Caco-2 (cell line): ENCODE data around the gene R3HDML. TPM values are rescaled to one million over a fixed set of nuclear protein-coding genes. Genes with fewer than 3 reads are reported as not detected.
"Not testable (repeated sequence)": the region's sequence is repeated elsewhere in the genome, so short reads cannot be mapped to it uniquely, and the experiment has no call there.

Experiments
- BruUV-seq: library from RNA; stranded (reverse); fragments of 400-500 nt; replicated peaks from 2 replicates; lab custom pipeline; 2021; lab: Mats Ljungman, UMichigan
- CTCF ChIA-PET: fragments of 300-600 bp; sonication (Branson Sonifier 250); formaldehyde crosslinking; loops from one replicate; lab custom pipeline; 2022; ENCODE audit warnings: antibody characterized with exemption; lab: Charles Lee
- POLR2A ChIA-PET: fragments of 300-600 bp; sonication (Branson Sonifier 250); formaldehyde crosslinking; loops from one replicate; lab custom pipeline; 2022; ENCODE audit warnings: antibody characterized with exemption; lab: Charles Lee
- DNase-seq, 2 experiments: peaks; one replicate each; pipeline versions ENCODE4 v3.0.0 to v3.0.0-alpha.2; 2020 to 2022
- H3K27me3 ChIP-seq: replicated peaks from 2 replicates; pipeline ENCODE4 v1.6.0; 2011; ENCODE audit warnings: low read length; ENCODE audit not compliant: control insufficient read depth, insufficient read depth
- H3K36me3 ChIP-seq: 2 replicates; pipeline ENCODE4 v1.5.1; 2011; ENCODE audit warnings: low read length; ENCODE audit not compliant: control insufficient read depth, insufficient read depth
- H3K4me1 ChIP-seq: fragments of 250-450 bp; sonication (Bioruptor Pico); 2 replicates; pipeline ENCODE4 v1.5.1; 2020; ENCODE audit warnings: mild to moderate bottlenecking
- H3K4me3 ChIP-seq: 2 replicates; pipeline ENCODE4 v1.5.1; 2011; ENCODE audit warnings: low read depth, mild to moderate bottlenecking, control low read depth, low read length
- H3K9me3 ChIP-seq: fragments of 250-450 bp; sonication (Bioruptor Pico); 2 replicates; pipeline ENCODE4 v1.5.1; 2020; ENCODE audit warnings: mild to moderate bottlenecking, moderate library complexity
- H3K27ac Mint-ChIP-seq: one replicate; pipeline ENCODE4 v1.8.0; 2022; ENCODE audit warnings: mixed read lengths; ENCODE audit not compliant: unreplicated experiment
- H3K27me3 Mint-ChIP-seq: one replicate; pipeline ENCODE4 v1.8.0; 2022; ENCODE audit warnings: mixed read lengths; ENCODE audit not compliant: insufficient read depth, unreplicated experiment
- H3K36me3 Mint-ChIP-seq: one replicate; pipeline ENCODE4 v1.8.0; 2022; ENCODE audit warnings: mild to moderate bottlenecking, mixed read lengths; ENCODE audit not compliant: insufficient read depth, unreplicated experiment
- H3K4me1 Mint-ChIP-seq: one replicate; pipeline ENCODE4 v1.8.0; 2022; ENCODE audit warnings: low read depth, mixed read lengths; ENCODE audit not compliant: unreplicated experiment
- H3K4me3 Mint-ChIP-seq: one replicate; pipeline ENCODE4 v1.8.0; 2022; ENCODE audit warnings: mild to moderate bottlenecking, moderate library complexity, mixed read lengths; ENCODE audit not compliant: unreplicated experiment
- H3K9me3 Mint-ChIP-seq: one replicate; pipeline ENCODE4 v1.8.0; 2022; ENCODE audit warnings: mixed read lengths; ENCODE audit not compliant: unreplicated experiment
- intact Hi-C: fragments of 100-400 bp; cut with micrococcal nuclease; formaldehyde crosslinking; loops from one replicate; pipeline ENCODE4 v1.10.0; 2022; ENCODE audit not compliant: unreplicated experiment
- total RNA-seq: library from RNA; stranded (reverse); gene quantifications from 2 replicates; pipeline ENCODE4 v1.2.3, GENCODE V29; 2022
- TF ChIP-seq, protein P1 (sequence below), 2 experiments: fragments of 200-600 bp in 1 of 2; IDR thresholded peaks; 1 replicate in 1 of 2; 2 replicates in 1 of 2; pipeline versions ENCODE4 v1.5.1 to v1.8.0; 2011 to 2022; ENCODE audit warnings: antibody characterized with exemption in 1 of 2, control low read depth in 1 of 2, inconsistent platforms in 1 of 2, low read depth in 1 of 2, low read length in 1 of 2, mild to moderate bottlenecking in 1 of 2, moderate library complexity in 1 of 2; ENCODE audit not compliant: insufficient read depth in 1 of 2, severe bottlenecking in 1 of 2, unreplicated experiment in 1 of 2

Gene R3HDML
- total RNA-seq, 1 experiment from 2014 or later = not detected

- H3K4me1 Mint-ChIP-seq = no peaks in the 10 kb centered on the region
- no TSS peak for BruUV-seq
- H3K9me3 ChIP-seq = peaks cover 7% of the 10 kb centered on the region; the same call in 1 of the 2 replicates
- intact Hi-C loops = loop anchor here (1.0 kb wide), 1 partner anchor 279 kb away; no protein-coding TSS in a partner anchor
- no peak overlapping the region for H3K4me3 Mint-ChIP-seq
- H3K36me3 Mint-ChIP-seq = no peaks in the 10 kb centered on the region
- H3K27ac Mint-ChIP-seq = no peak overlapping the region
- DNase-seq = peak; percentile 53 to 63
- POLR2A ChIA-PET = no interaction called here
- H3K9me3 Mint-ChIP-seq = peaks cover 10% of the 10 kb centered on the region
- CTCF ChIA-PET = interaction anchor here (1.3 kb wide), 1 partner anchor 19 kb away, joined by 4 read pairs; the partner anchor contains the start of gene FITM2
- no peaks in the 10 kb centered on the region for H3K36me3 ChIP-seq
- no peak overlapping the region for H3K4me3 ChIP-seq
- TF ChIP-seq, protein P1, sequence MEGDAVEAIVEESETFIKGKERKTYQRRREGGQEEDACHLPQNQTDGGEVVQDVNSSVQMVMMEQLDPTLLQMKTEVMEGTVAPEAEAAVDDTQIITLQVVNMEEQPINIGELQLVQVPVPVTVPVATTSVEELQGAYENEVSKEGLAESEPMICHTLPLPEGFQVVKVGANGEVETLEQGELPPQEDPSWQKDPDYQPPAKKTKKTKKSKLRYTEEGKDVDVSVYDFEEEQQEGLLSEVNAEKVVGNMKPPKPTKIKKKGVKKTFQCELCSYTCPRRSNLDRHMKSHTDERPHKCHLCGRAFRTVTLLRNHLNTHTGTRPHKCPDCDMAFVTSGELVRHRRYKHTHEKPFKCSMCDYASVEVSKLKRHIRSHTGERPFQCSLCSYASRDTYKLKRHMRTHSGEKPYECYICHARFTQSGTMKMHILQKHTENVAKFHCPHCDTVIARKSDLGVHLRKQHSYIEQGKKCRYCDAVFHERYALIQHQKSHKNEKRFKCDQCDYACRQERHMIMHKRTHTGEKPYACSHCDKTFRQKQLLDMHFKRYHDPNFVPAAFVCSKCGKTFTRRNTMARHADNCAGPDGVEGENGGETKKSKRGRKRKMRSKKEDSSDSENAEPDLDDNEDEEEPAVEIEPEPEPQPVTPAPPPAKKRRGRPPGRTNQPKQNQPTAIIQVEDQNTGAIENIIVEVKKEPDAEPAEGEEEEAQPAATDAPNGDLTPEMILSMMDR (IDR thresholded peaks at IDR 0.05; ENCODE audit: insufficient read depth in 1 of 2, low read depth in 1 of 2, low read length in 1 of 2, severe bottlenecking in 1 of 2, unreplicated experiment in 1 of 2) = no peak
- H3K27me3 Mint-ChIP-seq = no peaks in the 10 kb centered on the region
- H3K27me3 ChIP-seq = no peaks in the 10 kb centered on the region
- no peaks in the 10 kb centered on the region for H3K4me1 ChIP-seq
Observed at GRCh38 chr20:44291754-44292153, 45.1 kb upstream of the R3HDML start.

DNA sequence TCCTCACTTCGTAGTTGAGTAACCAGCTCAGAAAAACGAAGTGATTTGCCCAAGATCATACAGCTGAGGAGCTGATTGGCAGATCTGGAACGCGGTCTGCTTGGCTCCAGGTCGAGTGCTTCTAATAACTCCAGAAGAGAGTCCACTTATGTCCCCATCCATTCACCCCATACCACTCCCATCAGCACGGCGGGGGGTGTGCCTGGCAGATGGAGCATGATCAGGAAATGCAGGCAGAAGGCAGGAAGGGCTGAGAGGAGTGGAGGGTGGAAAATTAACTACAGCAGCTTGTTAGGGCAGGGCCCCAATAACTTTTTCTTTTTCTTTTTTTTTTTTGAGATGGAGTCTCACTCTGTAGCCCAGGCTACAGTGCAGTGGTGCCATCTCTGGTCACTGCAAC lies 40.8 kb upstream of the R3HDML start:
- no peaks in the 10 kb centered on the region for H3K9me3 ChIP-seq
- H3K27me3 Mint-ChIP-seq = no peaks in the 10 kb centered on the region
- no peaks in the 10 kb centered on the region for H3K36me3 ChIP-seq
- no peaks in the 10 kb centered on the region for H3K4me1 ChIP-seq
- H3K4me3 ChIP-seq = no peak overlapping the region
- H3K27me3 ChIP-seq = no peaks in the 10 kb centered on the region
- peak overlapping the region; percentile 9 for H3K27ac Mint-ChIP-seq
- no TSS peak for BruUV-seq
- CTCF ChIA-PET = interaction anchor here (0.6 to 0.8 kb wide), 2 partner anchors 14 to 1996 kb away, joined by 4 read pairs; no protein-coding TSS in a partner anchor
- intact Hi-C loops = no loop called here
- POLR2A ChIA-PET = interaction anchor here (0.6 kb wide), 1 partner anchor 226 kb away, joined by 3 read pairs; the partner anchor contains the start of gene SERINC3
- peaks cover 5% of the 10 kb centered on the region for H3K9me3 Mint-ChIP-seq
- no peaks in the 10 kb centered on the region for H3K36me3 Mint-ChIP-seq
- no peaks in the 10 kb centered on the region for H3K4me1 Mint-ChIP-seq
- DNase-seq = no peak
- TF ChIP-seq, protein P1 (IDR thresholded peaks at IDR 0.05; ENCODE audit: insufficient read depth in 1 of 2, low read depth in 1 of 2, low read length in 1 of 2, severe bottlenecking in 1 of 2, unreplicated experiment in 1 of 2) = no peak
- H3K4me3 Mint-ChIP-seq = no peak overlapping the region

DNA sequence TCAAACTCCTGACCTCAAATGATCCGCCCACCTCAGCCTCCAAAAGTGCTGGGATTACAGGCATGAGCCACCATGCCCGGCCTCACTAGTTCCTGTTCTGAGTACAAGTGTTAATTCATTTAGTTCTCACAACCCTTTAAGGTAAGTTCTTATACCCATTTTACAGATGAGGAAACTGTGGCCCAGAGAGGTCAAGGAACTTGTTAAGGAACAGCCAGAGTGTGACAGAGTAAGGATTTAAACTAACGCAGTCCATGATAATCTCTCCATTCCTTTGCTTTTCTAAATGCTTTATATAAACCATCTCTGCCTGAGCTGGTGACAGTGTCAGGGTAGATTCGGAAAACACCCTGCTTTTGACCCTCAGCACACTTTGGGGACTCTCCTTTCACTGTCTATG lies 39.1 kb upstream of the R3HDML start:
- Mint-ChIP-seq H3K4me3 (no peak overlapping the region), H3K4me1 (peaks cover 15% of the 10 kb centered on the region), H3K27me3 (no peaks in the 10 kb centered on the region), H3K27ac (no peak overlapping the region), H3K9me3 (peaks cover 16% of the 10 kb centered on the region), H3K36me3 (peaks cover 6% of the 10 kb centered on the region)
- Histone ChIP-seq H3K4me3 (no peak overlapping the region), H3K9me3 (no peaks in the 10 kb centered on the region), H3K36me3 (no peaks in the 10 kb centered on the region), H3K27me3 (no peaks in the 10 kb centered on the region), H3K4me1 (peaks cover 17% of the 10 kb centered on the region)
- CTCF ChIA-PET = interaction anchor here (0.6 kb wide), 1 partner anchor 14 kb away, joined by 6 read pairs; no protein-coding TSS in a partner anchor
- no TSS peak for BruUV-seq
- POLR2A ChIA-PET = no interaction called here
- TF ChIP-seq, protein P1 (IDR thresholded peaks at IDR 0.05; ENCODE audit: insufficient read depth in 1 of 2, low read depth in 1 of 2, low read length in 1 of 2, severe bottlenecking in 1 of 2, unreplicated experiment in 1 of 2) = no peak
- no peak for DNase-seq
- intact Hi-C loops = no loop called here

GRCh38 chr20:44299011-44299535 lies 37.8 kb upstream of the R3HDML start:
- H3K4me1 Mint-ChIP-seq = peaks cover 27% of the 10 kb centered on the region
- H3K36me3 Mint-ChIP-seq, BruUV-seq, H3K36me3 ChIP-seq, H3K9me3 ChIP-seq, H3K4me3 Mint-ChIP-seq, H3K27ac Mint-ChIP-seq, H3K27me3 Mint-ChIP-seq, H3K27me3 ChIP-seq, DNase-seq, H3K4me3 ChIP-seq, intact Hi-C loops: not testable (repeated sequence)
- ChIA-PET CTCF (interaction anchor here (2.5 kb wide), 1 partner anchor 12 kb away, joined by 12 read pairs; the partner anchor contains the start of gene FITM2), POLR2A (interaction anchor here (0.6 kb wide), 2 partner anchors 49 to 73 kb away, joined by 3 to 10 read pairs; no protein-coding TSS in a partner anchor)
- peaks cover 16% of the 10 kb centered on the region for H3K9me3 Mint-ChIP-seq
- H3K4me1 ChIP-seq = peaks cover 23% of the 10 kb centered on the region
